GM23248 (cell line): ENCODE measurements around the gene FOXO1.

ENCODE experiments used
- EZH2 ChIP-seq: fragments of 200-600 bp; sonication (generic); IDR thresholded peaks from 2 replicates; pipeline ENCODE4 v1.6.1; 2018; ENCODE audit warnings: antibody characterized with exemption, mild to moderate bottlenecking; ENCODE audit not compliant: insufficient read depth, poor library complexity, severe bottlenecking
- EZH2phosphoT487 ChIP-seq: fragments of 200-600 bp; sonication (generic); IDR thresholded peaks from 2 replicates; pipeline ENCODE4 v1.6.1; 2018; ENCODE audit warnings: antibody characterized with exemption, moderate library complexity, mild to moderate bottlenecking, low read depth; ENCODE audit not compliant: insufficient read depth

DNA sequence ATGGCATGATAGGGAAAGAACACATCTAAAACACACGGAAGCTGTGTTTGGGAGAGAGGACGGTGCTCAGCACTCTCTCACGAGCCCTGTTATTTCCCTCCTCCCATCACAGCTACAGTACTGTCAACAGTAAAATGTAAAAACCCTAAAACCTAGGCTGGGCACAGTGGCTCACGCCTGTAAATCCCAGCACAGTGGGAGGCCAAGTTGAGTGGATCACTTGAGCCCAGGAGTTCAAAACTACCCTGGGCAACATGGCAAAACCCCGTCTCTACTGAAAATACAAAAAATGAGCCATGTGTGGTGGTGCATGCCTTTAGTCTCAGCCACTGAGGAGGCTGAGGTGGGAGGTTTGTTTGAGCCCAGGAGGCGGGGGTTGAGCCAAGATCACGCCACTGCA is 54.8 kb downstream of the FOXO1 start:
- TF ChIP-seq EZH2, result no peak
- no peak for TF ChIP-seq EZH2phosphoT487
